K562 (cell line): ENCODE results near the gene SUPT20H. TPM values are rescaled to one million over a fixed set of nuclear protein-coding genes. Genes with fewer than 3 reads are reported as not detected.

Experiments used
- ATAC-seq: fragments of 200-7000 bp; cut with Tn5 transposase; 3 replicates; pipeline ENCODE4 v1.9.1; 2020; ENCODE audit warnings: moderate library complexity
- BruUV-seq: library from RNA; stranded (reverse); fragments of 400-500 nt; replicated peaks from 2 replicates; lab custom pipeline; 2021; lab: Mats Ljungman, UMichigan
- CTCF ChIA-PET: fragments of 300-600 bp; formaldehyde crosslinking; extraction: SDS; loops from one replicate; lab custom pipeline; 2021; ENCODE audit warnings: low intra/inter-chr PET ratio; lab: Yijun Ruan, JAX
- POLR2A ChIA-PET: fragments of 300-600, 350-650 bp; sonication (Branson Sonifier 250); formaldehyde crosslinking; extraction: SDS; loops from one replicate; lab custom pipeline; 2021; ENCODE audit warnings: antibody characterized with exemption, inconsistent platforms; lab: Yijun Ruan, JAX
- DNase-seq, 4 experiments: peaks; one replicate each; pipeline versions ENCODE4 v3.0.0 to v3.0.0-alpha.2; 2011 to 2018; ENCODE audit warnings: low spot score in 3 of 4, mixed read lengths in 3 of 4; ENCODE audit errors: extremely low read depth in 1 of 4
- FAIRE-seq: peaks from 2 replicates; lab custom pipeline; 2011; peaks lifted over from hg19 to GRCh38; lab: Jason Lieb, UNC
- H2AFZ ChIP-seq: 2 replicates; pipeline ENCODE4 v1.6.0; 2011; ENCODE audit warnings: low read depth, low read length, control low read depth, inconsistent platforms
- H3K27ac ChIP-seq: fragments of 200-600 bp; 3 replicates; pipeline ENCODE4 v1.8.0; 2011; ENCODE audit warnings: low read depth, mild to moderate bottlenecking, control low read depth, inconsistent platforms, low read length, moderate library complexity, mixed read lengths; ENCODE audit errors: extremely low read depth
- H3K27me3 ChIP-seq, 2 experiments: fragments of 300-600 bp in 1 of 2; 2 replicates in 1 of 2; 3 replicates in 1 of 2; pipeline versions ENCODE4 v1.6.0 to v1.8.0; 2011; ENCODE audit warnings: inconsistent platforms in 2 of 2, low read length in 2 of 2, mild to moderate bottlenecking in 1 of 2, mixed read lengths in 1 of 2, moderate library complexity in 1 of 2; ENCODE audit not compliant: control insufficient read depth in 2 of 2, insufficient read depth in 2 of 2
- H3K36me3 ChIP-seq: fragments of 300-600 bp; 3 replicates; pipeline ENCODE4 v1.8.0; 2011; ENCODE audit warnings: mild to moderate bottlenecking, low read length, inconsistent platforms; ENCODE audit not compliant: control insufficient read depth, insufficient read depth
- H3K4me1 ChIP-seq, 2 experiments: fragments of 200-600 bp in 1 of 2; replicated peaks in 1 of 2; 2 replicates in 1 of 2; 3 replicates in 1 of 2; pipeline versions ENCODE4 v1.5.1 to v1.8.0; 2011; ENCODE audit warnings: inconsistent platforms in 2 of 2, low read length in 2 of 2, mild to moderate bottlenecking in 1 of 2, mixed read lengths in 1 of 2, moderate library complexity in 1 of 2; ENCODE audit not compliant: control insufficient read depth in 2 of 2, insufficient read depth in 2 of 2
- H3K4me2 ChIP-seq: 2 replicates; pipeline ENCODE4 v1.6.1; 2011; ENCODE audit warnings: low read length, control low read depth, inconsistent platforms, mixed read lengths; ENCODE audit not compliant: insufficient read depth
- H3K4me3 ChIP-seq: fragments of 200-600 bp; sonication (generic), shearing (Covaris generic); 2 replicates; pipeline ENCODE4 v1.5.1; 2016; ENCODE audit warnings: control low read depth, inconsistent platforms
- H3K79me2 ChIP-seq: fragments of 200-600 bp; 3 replicates; pipeline ENCODE4 v1.8.0; 2011; ENCODE audit warnings: low read length, inconsistent platforms; ENCODE audit not compliant: control insufficient read depth, insufficient read depth
- H3K9ac ChIP-seq, 2 experiments: 2 replicates each; pipeline versions ENCODE4 v1.6.0 to v1.6.1; 2011; ENCODE audit warnings: low read depth in 2 of 2, low read length in 2 of 2, control low read depth in 1 of 2, inconsistent platforms in 1 of 2, mild to moderate bottlenecking in 1 of 2, mixed read lengths in 1 of 2; ENCODE audit not compliant: insufficient read depth in 1 of 2
- H3K9me1 ChIP-seq: one replicate; pipeline ENCODE4 v1.6.0; 2011; ENCODE audit warnings: inconsistent platforms, mild to moderate bottlenecking, low read length, moderate library complexity; ENCODE audit not compliant: control insufficient read depth, insufficient read depth
- H3K9me3 ChIP-seq: replicated peaks from 2 replicates; pipeline ENCODE4 v1.5.1; 2011; ENCODE audit warnings: low read depth, low read length, inconsistent platforms; ENCODE audit not compliant: control insufficient read depth, insufficient read depth
- H4K20me1 ChIP-seq: replicated peaks from 2 replicates; pipeline ENCODE4 v1.6.1; 2011; ENCODE audit warnings: low read length, inconsistent platforms, mixed read lengths; ENCODE audit not compliant: control insufficient read depth, insufficient read depth
- MEF2A ChIP-seq: IDR thresholded peaks from 2 replicates; pipeline ENCODE4 v1.6.1; 2011; ENCODE audit warnings: low read depth, mild to moderate bottlenecking, low read length, moderate library complexity; ENCODE audit not compliant: control insufficient read depth
- MEIS2 ChIP-seq: fragments of 450-650 bp; IDR thresholded peaks from 2 replicates; pipeline ENCODE4 v1.6.1; 2014; ENCODE audit warnings: mild to moderate bottlenecking; ENCODE audit not compliant: partially characterized antibody
- POLR2G ChIP-seq: fragments of 200-400 bp; formaldehyde crosslinking; IDR thresholded peaks from 2 replicates; pipeline ENCODE4 v1.6.1; 2017; ENCODE audit warnings: low read depth, mild to moderate bottlenecking, antibody characterized with exemption, low read length, moderate library complexity
- TAF15 ChIP-seq: fragments of 200-400 bp; formaldehyde crosslinking; IDR thresholded peaks from 2 replicates; pipeline ENCODE4 v1.6.1; 2017; ENCODE audit warnings: mild to moderate bottlenecking, low read depth, low read length, moderate library complexity
- ZNF23 ChIP-seq: fragments of 250-450 bp; sonication (Bioruptor Pico); IDR thresholded peaks from 2 replicates; pipeline ENCODE4 v1.4.0; 2020; ENCODE audit warnings: mild to moderate bottlenecking
- WGBS: fragments of 100-300 bp; shearing (Covaris generic); methylation state at CpG from one replicate; pipeline ENCODE4 v1.1.6; 2016; ENCODE audit warnings: low coverage, mixed read lengths; ENCODE audit not compliant: insufficient coverage; ENCODE audit errors: missing lambda C conversion rate; 5-methylcytosine and 5-hydroxymethylcytosine counted together
- in situ Hi-C: fragments of 300-500 bp; cut with MboI; formaldehyde crosslinking; loops from 4 replicates; pipeline ENCODE4 v1.15.0; 2018; ENCODE audit warnings: inconsistent platforms, mixed read lengths
- intact Hi-C: fragments of 100-400 bp; cut with micrococcal nuclease; formaldehyde crosslinking; loops from 2 replicates; pipeline ENCODE4 v1.14.2; 2022
- polyA plus RNA-seq, 8 experiments: library from polyadenylated mRNA; depleted of rRNA in 4 of 8; stranded (reverse) in 5 of 8; unstranded in 3 of 8; fragments of >200 nt; fragmentation: Nextera tagmentation in 2 of 8; fragmentation: Illumina TruSeq in 1 of 8; extraction: Ambion mirVana in 2 of 8; extraction: Trizol in 1 of 8; gene quantifications; 2 replicates each; pipeline versions ENCODE4 v1.2.1 to v1.2.3, GENCODE V29; 2011 to 2014; ENCODE audit warnings: inconsistent platforms in 1 of 8, missing spikeins in 1 of 8
- total RNA-seq, 7 experiments: library from RNA; depleted of rRNA in 6 of 7; stranded (reverse); fragments of >200 nt in 6 of 7; fragmentation: Illumina TruSeq in 2 of 7; extraction: Trizol in 2 of 7; gene quantifications; 2 replicates each; pipeline versions ENCODE4 v1.2.1 to v1.2.3, GENCODE V29; 2011 to 2021; ENCODE audit warnings: low replicate concordance in 1 of 7
- TF ChIP-seq, protein P1 (sequence below), 2 experiments: fragments of 450-650 bp; IDR thresholded peaks; 2 replicates each; pipeline ENCODE4 v1.6.1; 2016
- TF ChIP-seq, protein P2 (sequence below), 2 experiments: IDR thresholded peaks in 1 of 2; conservative IDR thresholded peaks in 1 of 2; 2 replicates each; pipeline ENCODE4 v1.6.1; 2016; ENCODE audit warnings: low read depth in 2 of 2, mild to moderate bottlenecking in 1 of 2, missing compliant biosample characterization in 1 of 2, missing genetic modification characterization in 1 of 2, moderate library complexity in 1 of 2
- TF ChIP-seq, protein P3 (sequence below): IDR thresholded peaks from 2 replicates; pipeline ENCODE4 v1.6.1; 2014; ENCODE audit warnings: antibody characterized with exemption

The SUPT20H gene
- total and polyA plus RNA-seq, 9 of the 15 experiments (the other 6 are each of a cell fraction or from before 2014, with no cell fraction given): 11.4 to 71.8 (median 31.7) TPM

- intact Hi-C loops: no loop called here
- POLR2A ChIA-PET: interaction anchor here (0.8 to 1.6 kb wide), 3 partner anchors 12 to 18 kb away, joined by 4 to 6 read pairs (median 4); no protein-coding TSS in a partner anchor
- no peak overlapping the region for H2AFZ ChIP-seq
- BruUV-seq: no TSS peak
- no peak overlapping the region for H3K27ac ChIP-seq
- 86% methylated on average over 1 of the region's 1 CpG for WGBS
- no peak overlapping the region for H3K9ac ChIP-seq
- no peaks in the 10 kb centered on the region for H3K4me1 ChIP-seq
- CTCF ChIA-PET: no interaction called here
- H3K4me3 ChIP-seq: no peak overlapping the region
- no peaks in the 10 kb centered on the region for H3K79me2 ChIP-seq
- TF ChIP-seq TAF15 (no peak), ZNF23 (CRISPR knock-in tag) (no peak)
- TF ChIP-seq, protein P1, sequence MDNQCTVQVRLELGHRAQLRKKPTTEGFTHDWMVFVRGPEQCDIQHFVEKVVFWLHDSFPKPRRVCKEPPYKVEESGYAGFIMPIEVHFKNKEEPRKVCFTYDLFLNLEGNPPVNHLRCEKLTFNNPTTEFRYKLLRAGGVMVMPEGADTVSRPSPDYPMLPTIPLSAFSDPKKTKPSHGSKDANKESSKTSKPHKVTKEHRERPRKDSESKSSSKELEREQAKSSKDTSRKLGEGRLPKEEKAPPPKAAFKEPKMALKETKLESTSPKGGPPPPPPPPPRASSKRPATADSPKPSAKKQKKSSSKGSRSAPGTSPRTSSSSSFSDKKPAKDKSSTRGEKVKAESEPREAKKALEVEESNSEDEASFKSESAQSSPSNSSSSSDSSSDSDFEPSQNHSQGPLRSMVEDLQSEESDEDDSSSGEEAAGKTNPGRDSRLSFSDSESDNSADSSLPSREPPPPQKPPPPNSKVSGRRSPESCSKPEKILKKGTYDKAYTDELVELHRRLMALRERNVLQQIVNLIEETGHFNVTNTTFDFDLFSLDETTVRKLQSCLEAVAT (IDR thresholded peaks at IDR 0.05): no peak
- no peaks in the 10 kb centered on the region for H4K20me1 ChIP-seq
- H3K4me2 ChIP-seq: no peak overlapping the region
- peaks cover 64% of the 10 kb centered on the region for H3K36me3 ChIP-seq
- ATAC-seq: no peak
- H3K9me3 ChIP-seq: no peaks in the 10 kb centered on the region
- no peaks in the 10 kb centered on the region for H3K9me1 ChIP-seq
- no peak for FAIRE-seq
- in situ Hi-C loops: no loop called here
- DNase-seq: no peak
- H3K27me3 ChIP-seq: no peaks in the 10 kb centered on the region
These were observed 35.6 kb downstream of the SUPT20H start for GRCh38 chr13:37023871-37024270.

- in situ Hi-C loops: no loop called here
- no peak for TF ChIP-seq POLR2G
- TF ChIP-seq, protein P2, sequence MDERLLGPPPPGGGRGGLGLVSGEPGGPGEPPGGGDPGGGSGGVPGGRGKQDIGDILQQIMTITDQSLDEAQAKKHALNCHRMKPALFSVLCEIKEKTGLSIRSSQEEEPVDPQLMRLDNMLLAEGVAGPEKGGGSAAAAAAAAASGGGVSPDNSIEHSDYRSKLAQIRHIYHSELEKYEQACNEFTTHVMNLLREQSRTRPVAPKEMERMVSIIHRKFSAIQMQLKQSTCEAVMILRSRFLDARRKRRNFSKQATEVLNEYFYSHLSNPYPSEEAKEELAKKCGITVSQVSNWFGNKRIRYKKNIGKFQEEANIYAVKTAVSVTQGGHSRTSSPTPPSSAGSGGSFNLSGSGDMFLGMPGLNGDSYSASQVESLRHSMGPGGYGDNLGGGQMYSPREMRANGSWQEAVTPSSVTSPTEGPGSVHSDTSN (CRISPR knock-in tag; IDR thresholded peaks at IDR 0.05; ENCODE audit: low read depth): no peak
- TF ChIP-seq, protein P2 (tag; conservative IDR thresholded peaks at IDR 0.05; ENCODE audit: low read depth): no peak
- TF ChIP-seq MEF2A: no peak
- TF ChIP-seq, protein P3, sequence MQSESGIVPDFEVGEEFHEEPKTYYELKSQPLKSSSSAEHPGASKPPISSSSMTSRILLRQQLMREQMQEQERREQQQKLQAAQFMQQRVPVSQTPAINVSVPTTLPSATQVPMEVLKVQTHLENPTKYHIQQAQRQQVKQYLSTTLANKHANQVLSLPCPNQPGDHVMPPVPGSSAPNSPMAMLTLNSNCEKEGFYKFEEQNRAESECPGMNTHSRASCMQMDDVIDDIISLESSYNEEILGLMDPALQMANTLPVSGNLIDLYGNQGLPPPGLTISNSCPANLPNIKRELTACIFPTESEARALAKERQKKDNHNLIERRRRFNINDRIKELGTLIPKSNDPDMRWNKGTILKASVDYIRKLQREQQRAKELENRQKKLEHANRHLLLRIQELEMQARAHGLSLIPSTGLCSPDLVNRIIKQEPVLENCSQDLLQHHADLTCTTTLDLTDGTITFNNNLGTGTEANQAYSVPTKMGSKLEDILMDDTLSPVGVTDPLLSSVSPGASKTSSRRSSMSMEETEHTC: no peak
- TF ChIP-seq MEIS2: no peak
These were observed 44.9 kb downstream of the SUPT20H start for GRCh38 chr13:37014609-37015008.

More at GRCh38 chr13:37014609-37015008, 44.9 kb downstream of the SUPT20H start:
- Histone ChIP-seq H3K79me2 (no peaks in the 10 kb centered on the region), H3K4me1 (no peaks in the 10 kb centered on the region), H2AFZ (no peak overlapping the region), H3K36me3 (peaks cover 62% of the 10 kb centered on the region), H4K20me1 (no peaks in the 10 kb centered on the region), H3K9ac (no peak overlapping the region), H3K9me3 (no peaks in the 10 kb centered on the region), H3K27me3 (no peaks in the 10 kb centered on the region), H3K9me1 (no peaks in the 10 kb centered on the region), H3K4me3 (no peak overlapping the region), H3K4me2 (no peak overlapping the region), H3K27ac (no peak overlapping the region)
- CTCF ChIA-PET: no interaction called here
- ATAC-seq (no peak), DNase-seq (no peak), FAIRE-seq (no peak)
- POLR2A ChIA-PET: no interaction called here
- intact Hi-C loops: no loop called here
- 88% methylated on average over 1 of the region's 1 CpG for WGBS
- no TSS peak for BruUV-seq
